ENCODE data around the gene EDEM3. TPM values are rescaled to one million over a fixed set of nuclear protein-coding genes. Genes with fewer than 3 reads are reported as not detected.

EDEM3 gene
- total RNA-seq, 1 donor from 2014 or later, result 24.2 TPM

DNA sequence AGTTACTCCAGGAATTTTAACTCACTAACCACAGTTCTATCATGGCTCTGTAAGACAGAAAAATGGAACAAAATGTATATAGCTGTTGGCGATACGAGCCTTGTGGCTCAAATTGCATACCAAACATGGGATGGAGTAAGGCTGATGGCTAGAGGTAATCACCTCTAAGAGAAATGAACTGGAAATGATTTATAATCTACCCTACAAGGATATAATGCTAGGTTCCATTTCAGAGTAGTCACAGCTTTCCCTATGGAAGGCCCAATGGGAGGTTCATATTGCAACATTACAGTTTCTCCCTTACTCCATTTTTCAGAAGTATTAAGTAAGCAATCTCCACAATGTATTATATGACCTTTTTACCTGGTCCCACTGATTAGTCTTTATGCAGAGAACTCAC is 61.6 kb downstream of the EDEM3 start:
- TF ChIP-seq, protein P1, sequence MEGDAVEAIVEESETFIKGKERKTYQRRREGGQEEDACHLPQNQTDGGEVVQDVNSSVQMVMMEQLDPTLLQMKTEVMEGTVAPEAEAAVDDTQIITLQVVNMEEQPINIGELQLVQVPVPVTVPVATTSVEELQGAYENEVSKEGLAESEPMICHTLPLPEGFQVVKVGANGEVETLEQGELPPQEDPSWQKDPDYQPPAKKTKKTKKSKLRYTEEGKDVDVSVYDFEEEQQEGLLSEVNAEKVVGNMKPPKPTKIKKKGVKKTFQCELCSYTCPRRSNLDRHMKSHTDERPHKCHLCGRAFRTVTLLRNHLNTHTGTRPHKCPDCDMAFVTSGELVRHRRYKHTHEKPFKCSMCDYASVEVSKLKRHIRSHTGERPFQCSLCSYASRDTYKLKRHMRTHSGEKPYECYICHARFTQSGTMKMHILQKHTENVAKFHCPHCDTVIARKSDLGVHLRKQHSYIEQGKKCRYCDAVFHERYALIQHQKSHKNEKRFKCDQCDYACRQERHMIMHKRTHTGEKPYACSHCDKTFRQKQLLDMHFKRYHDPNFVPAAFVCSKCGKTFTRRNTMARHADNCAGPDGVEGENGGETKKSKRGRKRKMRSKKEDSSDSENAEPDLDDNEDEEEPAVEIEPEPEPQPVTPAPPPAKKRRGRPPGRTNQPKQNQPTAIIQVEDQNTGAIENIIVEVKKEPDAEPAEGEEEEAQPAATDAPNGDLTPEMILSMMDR (IDR thresholded peaks at IDR 0.05; ENCODE audit: unreplicated experiment), result no peak
- Mint-ChIP-seq H3K27me3 (ENCODE audit: unreplicated experiment) (no peaks in the 10 kb centered on the region), H3K36me3 (ENCODE audit: low read depth, unreplicated experiment) (no peaks in the 10 kb centered on the region), H3K9me3 (ENCODE audit: unreplicated experiment) (no peaks in the 10 kb centered on the region), H3K27ac (ENCODE audit: unreplicated experiment) (no peak overlapping the region), H3K4me1 (ENCODE audit: unreplicated experiment) (peaks cover 3% of the 10 kb centered on the region), H3K4me3 (ENCODE audit: unreplicated experiment) (no peak overlapping the region)
- no peak for DNase-seq (ENCODE audit: low spot score)

DNA sequence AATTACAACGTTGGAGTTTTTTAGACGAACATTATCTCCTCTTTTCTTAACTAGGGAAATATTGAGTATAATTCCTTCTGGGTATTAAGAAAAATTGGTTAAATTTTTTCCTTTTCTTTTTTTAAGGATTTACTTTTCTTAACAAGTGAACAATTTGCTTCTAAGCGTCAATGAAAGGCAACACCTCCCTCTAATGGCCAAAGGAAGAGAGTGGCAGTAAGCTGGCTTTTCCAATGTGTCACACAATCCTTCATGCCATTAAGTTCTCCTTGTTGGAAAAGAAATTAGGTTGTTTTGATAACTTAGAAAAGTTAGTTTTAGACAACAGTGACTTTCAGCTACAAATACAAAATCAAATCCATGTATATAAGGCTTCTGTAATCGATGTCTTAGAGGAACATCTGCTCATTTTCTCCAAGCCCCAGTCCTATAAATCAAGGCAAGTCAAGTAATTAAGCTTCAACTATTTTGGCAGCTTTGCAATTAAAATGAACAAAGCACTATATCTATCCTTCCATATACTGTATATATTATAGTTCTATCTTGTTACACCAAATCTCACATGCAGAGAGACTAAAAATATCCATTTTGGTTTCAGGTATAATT is 62.8 kb downstream of the EDEM3 start:
- H3K4me1 Mint-ChIP-seq (ENCODE audit: unreplicated experiment), result peaks cover 3% of the 10 kb centered on the region
- peak; percentile 9 for DNase-seq (ENCODE audit: low spot score)
- no peak overlapping the region for H3K4me3 Mint-ChIP-seq (ENCODE audit: unreplicated experiment)
- no peaks in the 10 kb centered on the region for H3K27me3 Mint-ChIP-seq (ENCODE audit: unreplicated experiment)
- TF ChIP-seq, protein P1 (IDR thresholded peaks at IDR 0.05; ENCODE audit: unreplicated experiment), result peak; percentile 31
- H3K27ac Mint-ChIP-seq (ENCODE audit: unreplicated experiment), result no peak overlapping the region
- H3K9me3 Mint-ChIP-seq (ENCODE audit: unreplicated experiment), result no peaks in the 10 kb centered on the region
- no peaks in the 10 kb centered on the region for H3K36me3 Mint-ChIP-seq (ENCODE audit: low read depth, unreplicated experiment)

DNA sequence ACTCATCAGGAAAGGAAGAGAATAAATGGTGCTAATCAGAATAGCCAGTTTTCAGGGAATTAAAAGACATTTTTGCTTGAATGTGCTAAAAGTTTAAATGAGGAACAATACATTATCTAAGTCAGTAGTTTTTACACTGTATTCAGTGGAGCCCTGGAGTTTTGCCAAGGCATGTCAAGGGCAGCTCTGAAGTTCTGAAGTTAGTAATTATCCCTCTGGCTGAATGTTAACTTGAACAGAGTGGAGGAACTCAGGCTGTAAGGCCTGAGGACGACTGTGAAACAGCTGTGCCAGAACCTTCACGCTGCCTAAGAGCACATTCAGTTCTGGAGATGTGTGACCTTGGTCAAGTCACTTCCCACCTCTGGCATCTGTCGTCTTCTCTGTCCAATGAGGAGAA is 68.1 kb downstream of the EDEM3 start:
- Mint-ChIP-seq H3K9me3 (ENCODE audit: unreplicated experiment) (no peaks in the 10 kb centered on the region), H3K36me3 (ENCODE audit: low read depth, unreplicated experiment) (no peaks in the 10 kb centered on the region), H3K27me3 (ENCODE audit: unreplicated experiment) (no peaks in the 10 kb centered on the region), H3K27ac (ENCODE audit: unreplicated experiment) (no peak overlapping the region), H3K4me3 (ENCODE audit: unreplicated experiment) (no peak overlapping the region), H3K4me1 (ENCODE audit: unreplicated experiment) (no peaks in the 10 kb centered on the region)
- DNase-seq (ENCODE audit: low spot score), result no peak
- TF ChIP-seq, protein P1 (IDR thresholded peaks at IDR 0.05; ENCODE audit: unreplicated experiment), result no peak

DNA sequence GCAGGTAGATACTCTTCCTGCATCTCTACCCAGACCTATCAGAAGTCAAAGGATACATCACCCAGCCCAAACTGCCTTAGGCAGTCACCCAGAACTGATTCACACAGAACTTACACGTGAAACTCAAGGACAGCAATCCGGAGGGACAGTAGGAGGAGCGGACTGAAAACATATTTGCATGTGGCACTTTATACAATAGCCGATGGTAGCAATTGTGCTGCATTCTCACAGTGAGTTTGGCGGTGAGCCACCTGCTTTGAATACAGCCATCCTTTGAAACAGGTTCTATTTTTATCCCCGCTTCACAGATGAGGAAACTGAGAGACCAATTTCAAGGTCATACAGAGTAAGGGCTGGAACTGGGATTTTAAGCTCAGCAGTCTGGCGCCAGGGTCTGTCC is 69.5 kb downstream of the EDEM3 start:
- no peaks in the 10 kb centered on the region for H3K27me3 Mint-ChIP-seq (ENCODE audit: unreplicated experiment)
- no peak overlapping the region for H3K4me3 Mint-ChIP-seq (ENCODE audit: unreplicated experiment)
- DNase-seq (ENCODE audit: low spot score), result no peak
- H3K4me1 Mint-ChIP-seq (ENCODE audit: unreplicated experiment), result no peaks in the 10 kb centered on the region
- H3K9me3 Mint-ChIP-seq (ENCODE audit: unreplicated experiment), result no peaks in the 10 kb centered on the region
- TF ChIP-seq, protein P1 (IDR thresholded peaks at IDR 0.05; ENCODE audit: unreplicated experiment), result no peak
- no peak overlapping the region for H3K27ac Mint-ChIP-seq (ENCODE audit: unreplicated experiment)
- peaks cover 5% of the 10 kb centered on the region for H3K36me3 Mint-ChIP-seq (ENCODE audit: low read depth, unreplicated experiment)

DNA sequence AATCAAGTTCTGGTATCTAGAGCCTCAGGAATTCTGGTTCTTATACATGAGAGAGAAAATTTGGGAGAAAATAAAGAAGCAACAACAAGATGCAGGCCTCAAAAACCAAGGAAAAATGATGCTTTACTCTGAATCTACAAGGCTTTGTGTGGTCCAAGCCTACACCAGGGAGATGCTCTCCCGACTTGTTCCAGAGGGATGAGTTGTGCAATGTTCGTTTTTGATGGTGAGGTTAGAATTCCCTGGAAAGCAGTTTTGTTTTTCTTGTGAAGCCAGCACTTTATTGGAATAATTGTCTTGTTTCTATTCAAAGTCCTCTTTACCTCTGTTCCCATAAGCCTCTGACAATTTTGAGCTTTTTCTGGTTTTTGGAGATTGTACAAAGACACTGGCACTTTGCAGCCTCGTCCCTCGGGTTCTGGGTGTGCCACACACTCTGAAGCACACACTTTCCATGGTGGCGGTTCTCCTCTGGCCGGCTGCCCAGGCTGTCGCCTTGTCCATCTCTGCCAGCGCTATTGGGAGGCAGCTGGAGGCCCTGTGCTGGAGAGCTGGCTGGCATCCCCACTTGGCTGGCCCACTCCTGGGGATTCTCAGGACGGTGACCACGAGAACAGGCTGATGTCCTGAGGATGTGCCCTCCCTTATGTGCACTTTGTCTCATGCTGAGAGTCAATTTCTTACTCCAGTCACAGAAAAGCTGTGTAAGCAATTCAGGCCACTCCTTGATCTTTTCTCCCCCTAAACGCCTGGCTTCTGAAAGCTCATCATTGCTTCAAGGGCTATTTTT is 70.2 kb downstream of the EDEM3 start:
- TF ChIP-seq, protein P1 (IDR thresholded peaks at IDR 0.05; ENCODE audit: unreplicated experiment), result no peak
- H3K4me3 Mint-ChIP-seq (ENCODE audit: unreplicated experiment), result no peak overlapping the region
- H3K4me1 Mint-ChIP-seq (ENCODE audit: unreplicated experiment), result no peaks in the 10 kb centered on the region
- DNase-seq (ENCODE audit: low spot score), result no peak
- H3K27me3 Mint-ChIP-seq (ENCODE audit: unreplicated experiment), result no peaks in the 10 kb centered on the region
- no peak overlapping the region for H3K27ac Mint-ChIP-seq (ENCODE audit: unreplicated experiment)
- peaks cover 5% of the 10 kb centered on the region for H3K36me3 Mint-ChIP-seq (ENCODE audit: low read depth, unreplicated experiment)
- H3K9me3 Mint-ChIP-seq (ENCODE audit: unreplicated experiment), result no peaks in the 10 kb centered on the region

Data from endothelial cell (in vitro differentiated cells).